ENCODE results near the gene LGMN. TPM values are rescaled to one million over a fixed set of nuclear protein-coding genes. Genes with fewer than 3 reads are reported as not detected.

The LGMN gene
- total and polyA plus RNA-seq, 2 experiments from 2014 or later = 130 to 169 TPM

GRCh38 chr14:92702441-92702918, 45.9 kb downstream of the LGMN start:
- H3K4me1 ChIP-seq (ENCODE audit: insufficient read depth) = no peaks in the 10 kb centered on the region
- H3K4me2 ChIP-seq = no peak overlapping the region
- no peaks in the 10 kb centered on the region for H3K27me3 ChIP-seq
- no peaks in the 10 kb centered on the region for H3K79me2 ChIP-seq
- no peaks in the 10 kb centered on the region for H3K9me3 ChIP-seq (ENCODE audit: low read depth)
- TF ChIP-seq EZH2phosphoT487 (IDR thresholded peaks at IDR 0.05; ENCODE audit: low read depth, severe bottlenecking, unreplicated experiment) = no peak
- no peak for TF ChIP-seq EZH2 (IDR thresholded peaks at IDR 0.05; ENCODE audit: borderline replicate concordance)
- TF ChIP-seq CTCF (IDR thresholded peaks at IDR 0.05; ENCODE audit: poor library complexity) = no peak
- WGBS (ENCODE audit: low lambda C conversion rate, missing lambda C conversion rate) = 98% methylated on average over 9 of the region's 9 CpGs
- no peak for DNase-seq (ENCODE audit: low spot score)
- H3K9me2 ChIP-seq (replicated peaks; ENCODE audit: insufficient read depth) = no peaks in the 10 kb centered on the region
- H2AFZ ChIP-seq = no peak overlapping the region
- H3K4me3 ChIP-seq = no peak overlapping the region
- no peaks in the 10 kb centered on the region for H4K20me1 ChIP-seq (ENCODE audit: insufficient read depth, poor library complexity, severe bottlenecking)
- no peaks in the 10 kb centered on the region for H3K36me3 ChIP-seq (replicated peaks; ENCODE audit: insufficient read depth, low read depth)
- H3K27ac ChIP-seq = no peak overlapping the region

- H3K27ac ChIP-seq = no peak overlapping the region
- no peaks in the 10 kb centered on the region for H4K20me1 ChIP-seq (ENCODE audit: insufficient read depth, poor library complexity, severe bottlenecking)
- no peaks in the 10 kb centered on the region for H3K9me2 ChIP-seq (replicated peaks; ENCODE audit: insufficient read depth)
- H3K4me3 ChIP-seq = no peak overlapping the region
- TF ChIP-seq CTCF (IDR thresholded peaks at IDR 0.05; ENCODE audit: poor library complexity) (no peak), EZH2 (IDR thresholded peaks at IDR 0.05; ENCODE audit: borderline replicate concordance) (no peak), EZH2phosphoT487 (IDR thresholded peaks at IDR 0.05; ENCODE audit: low read depth, severe bottlenecking, unreplicated experiment) (no peak)
- no peaks in the 10 kb centered on the region for H3K4me1 ChIP-seq (ENCODE audit: insufficient read depth)
- no peak for DNase-seq (ENCODE audit: low spot score)
- H3K79me2 ChIP-seq = no peaks in the 10 kb centered on the region
- no peak overlapping the region for H3K4me2 ChIP-seq
- H3K36me3 ChIP-seq (replicated peaks; ENCODE audit: insufficient read depth, low read depth) = no peaks in the 10 kb centered on the region
- H3K27me3 ChIP-seq = no peaks in the 10 kb centered on the region
- 94% methylated on average over 10 of the region's 10 CpGs for whole genome bisulfite sequencing (ENCODE audit: low lambda C conversion rate, missing lambda C conversion rate)
- H2AFZ ChIP-seq = no peak overlapping the region
- H3K9me3 ChIP-seq (ENCODE audit: low read depth) = no peaks in the 10 kb centered on the region
Measured at GRCh38 chr14:92701826-92702225, 46.6 kb downstream of the LGMN start.

DNA sequence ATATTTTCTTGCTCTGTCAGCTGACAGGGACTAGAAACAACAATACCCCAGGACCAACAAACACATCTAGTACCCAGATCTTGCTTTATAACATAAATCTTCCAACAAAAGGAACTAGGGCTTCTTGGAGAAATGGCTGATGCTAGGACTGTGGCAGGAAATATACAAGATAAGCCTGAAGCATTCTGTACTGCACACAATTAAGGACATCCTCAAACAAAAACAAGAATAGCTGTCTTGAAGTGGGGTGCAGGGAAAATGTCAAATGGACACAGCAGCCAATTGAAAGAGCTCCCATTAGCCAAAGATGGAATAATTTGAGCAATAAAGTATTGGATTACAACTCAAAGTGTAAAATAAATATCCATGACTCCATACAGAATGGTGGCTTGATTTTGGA, 50.0 kb downstream of the LGMN start:
- H3K4me2 ChIP-seq = no peak overlapping the region
- no peaks in the 10 kb centered on the region for H3K9me3 ChIP-seq (ENCODE audit: low read depth)
- no peaks in the 10 kb centered on the region for H3K36me3 ChIP-seq (replicated peaks; ENCODE audit: insufficient read depth, low read depth)
- no peaks in the 10 kb centered on the region for H4K20me1 ChIP-seq (ENCODE audit: insufficient read depth, poor library complexity, severe bottlenecking)
- H2AFZ ChIP-seq = no peak overlapping the region
- DNase-seq (ENCODE audit: low spot score) = no peak
- no peak overlapping the region for H3K4me3 ChIP-seq
- H3K9me2 ChIP-seq (replicated peaks; ENCODE audit: insufficient read depth) = no peaks in the 10 kb centered on the region
- H3K4me1 ChIP-seq (ENCODE audit: insufficient read depth) = no peaks in the 10 kb centered on the region
- TF ChIP-seq CTCF (IDR thresholded peaks at IDR 0.05; ENCODE audit: poor library complexity) (no peak), EZH2phosphoT487 (IDR thresholded peaks at IDR 0.05; ENCODE audit: low read depth, severe bottlenecking, unreplicated experiment) (no peak), EZH2 (IDR thresholded peaks at IDR 0.05; ENCODE audit: borderline replicate concordance) (no peak)
- H3K27ac ChIP-seq = no peak overlapping the region
- no peaks in the 10 kb centered on the region for H3K79me2 ChIP-seq
- no peaks in the 10 kb centered on the region for H3K27me3 ChIP-seq

- DNase-seq (ENCODE audit: low spot score) = no peak
- Histone ChIP-seq H3K36me3 (replicated peaks; ENCODE audit: insufficient read depth, low read depth) (no peaks in the 10 kb centered on the region), H3K27ac (no peak overlapping the region), H3K27me3 (no peaks in the 10 kb centered on the region), H2AFZ (no peak overlapping the region), H3K4me3 (no peak overlapping the region), H3K9me3 (ENCODE audit: low read depth) (no peaks in the 10 kb centered on the region), H3K9me2 (replicated peaks; ENCODE audit: insufficient read depth) (no peaks in the 10 kb centered on the region), H4K20me1 (ENCODE audit: insufficient read depth, poor library complexity, severe bottlenecking) (no peaks in the 10 kb centered on the region), H3K4me2 (no peak overlapping the region), H3K4me1 (ENCODE audit: insufficient read depth) (no peaks in the 10 kb centered on the region), H3K79me2 (no peaks in the 10 kb centered on the region)
- 93% methylated on average over 4 of the region's 4 CpGs for WGBS (ENCODE audit: low lambda C conversion rate, missing lambda C conversion rate)
- TF ChIP-seq CTCF (IDR thresholded peaks at IDR 0.05; ENCODE audit: poor library complexity) = no peak
- no peak for TF ChIP-seq EZH2phosphoT487 (IDR thresholded peaks at IDR 0.05; ENCODE audit: low read depth, severe bottlenecking, unreplicated experiment)
- no peak for TF ChIP-seq EZH2 (IDR thresholded peaks at IDR 0.05; ENCODE audit: borderline replicate concordance)
Measured at GRCh38 chr14:92696366-92696765, 52.1 kb downstream of the LGMN start.

All from hepatocyte (in vitro differentiated cells).